Kidney epithelial cell (primary cell): ENCODE results near the gene RASAL2. TPM values are rescaled to one million over a fixed set of nuclear protein-coding genes. Genes with fewer than 3 reads are reported as not detected.
A peak's percentile ranks its signal among the peaks of the same experiment; 100 is the strongest.

Experiments
- DNase-seq: peaks from one replicate; pipeline ENCODE4 v3.0.0-alpha.2; 2010; ENCODE audit warnings: low read depth
- H3K27me3 ChIP-seq: 2 replicates; pipeline ENCODE4 v1.6.0; 2011; ENCODE audit warnings: low read length; ENCODE audit not compliant: control insufficient read depth, insufficient read depth
- H3K36me3 ChIP-seq: 2 replicates; pipeline ENCODE4 v1.5.1; 2011; ENCODE audit warnings: low read length; ENCODE audit not compliant: control insufficient read depth, insufficient read depth
- H3K4me3 ChIP-seq: 2 replicates; pipeline ENCODE4 v1.5.1; 2011; ENCODE audit warnings: low read depth, mild to moderate bottlenecking, control low read depth, low read length
- total RNA-seq: library from RNA; depleted of rRNA; stranded (reverse); fragments of >200 nt; gene quantifications from 2 replicates; pipeline ENCODE4 v1.2.3, GENCODE V29; 2015
- TF ChIP-seq, protein P1 (sequence below): IDR thresholded peaks from 2 replicates; pipeline ENCODE4 v1.5.1; 2011; ENCODE audit warnings: mild to moderate bottlenecking, moderate library complexity, low read length, control low read depth, inconsistent platforms; ENCODE audit not compliant: insufficient read depth, poor library complexity, severe bottlenecking

The RASAL2 gene
- total RNA-seq, 1 donor from 2014 or later, result 18.3 TPM

DNA sequence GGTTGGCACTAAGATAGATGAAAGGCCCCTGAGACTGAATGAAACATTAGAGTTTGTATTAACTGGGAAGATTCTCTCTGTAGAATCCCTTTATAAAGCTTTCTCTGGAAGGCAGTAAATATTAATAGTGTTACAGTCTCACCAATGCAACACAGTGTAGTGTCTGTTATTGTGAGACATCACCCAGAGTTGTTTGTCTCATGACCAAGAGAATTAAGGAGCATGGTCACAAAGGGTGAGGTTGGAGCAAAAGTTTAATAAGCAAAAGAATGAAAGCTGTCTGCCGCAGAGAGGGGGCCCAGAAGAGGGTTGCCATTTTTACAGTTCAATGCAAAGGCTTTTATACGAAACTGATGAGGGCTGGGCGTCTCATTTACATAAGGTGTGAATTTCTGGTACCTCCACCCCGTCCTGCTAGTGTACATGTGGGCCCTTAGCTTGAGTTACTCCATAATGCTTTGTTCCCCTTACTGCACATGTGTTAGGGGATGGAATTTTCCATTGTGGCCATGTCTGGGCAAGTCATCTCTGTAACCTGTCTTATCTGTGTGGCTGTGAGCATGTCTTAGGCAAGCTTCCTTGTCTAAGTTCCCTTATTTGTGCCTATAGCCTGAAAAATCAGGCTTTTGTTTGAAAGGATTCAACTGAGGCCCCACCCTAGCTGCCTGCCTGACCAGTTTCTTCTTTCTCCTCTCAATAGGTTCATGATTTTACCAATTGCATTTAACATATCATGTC lies 184.1 kb downstream of the RASAL2 start:
- no peak for DNase-seq
- Histone ChIP-seq H3K4me3 (no peak overlapping the region), H3K27me3 (no peaks in the 10 kb centered on the region), H3K36me3 (no peaks in the 10 kb centered on the region)
- TF ChIP-seq, protein P1, sequence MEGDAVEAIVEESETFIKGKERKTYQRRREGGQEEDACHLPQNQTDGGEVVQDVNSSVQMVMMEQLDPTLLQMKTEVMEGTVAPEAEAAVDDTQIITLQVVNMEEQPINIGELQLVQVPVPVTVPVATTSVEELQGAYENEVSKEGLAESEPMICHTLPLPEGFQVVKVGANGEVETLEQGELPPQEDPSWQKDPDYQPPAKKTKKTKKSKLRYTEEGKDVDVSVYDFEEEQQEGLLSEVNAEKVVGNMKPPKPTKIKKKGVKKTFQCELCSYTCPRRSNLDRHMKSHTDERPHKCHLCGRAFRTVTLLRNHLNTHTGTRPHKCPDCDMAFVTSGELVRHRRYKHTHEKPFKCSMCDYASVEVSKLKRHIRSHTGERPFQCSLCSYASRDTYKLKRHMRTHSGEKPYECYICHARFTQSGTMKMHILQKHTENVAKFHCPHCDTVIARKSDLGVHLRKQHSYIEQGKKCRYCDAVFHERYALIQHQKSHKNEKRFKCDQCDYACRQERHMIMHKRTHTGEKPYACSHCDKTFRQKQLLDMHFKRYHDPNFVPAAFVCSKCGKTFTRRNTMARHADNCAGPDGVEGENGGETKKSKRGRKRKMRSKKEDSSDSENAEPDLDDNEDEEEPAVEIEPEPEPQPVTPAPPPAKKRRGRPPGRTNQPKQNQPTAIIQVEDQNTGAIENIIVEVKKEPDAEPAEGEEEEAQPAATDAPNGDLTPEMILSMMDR, result no peak

DNA sequence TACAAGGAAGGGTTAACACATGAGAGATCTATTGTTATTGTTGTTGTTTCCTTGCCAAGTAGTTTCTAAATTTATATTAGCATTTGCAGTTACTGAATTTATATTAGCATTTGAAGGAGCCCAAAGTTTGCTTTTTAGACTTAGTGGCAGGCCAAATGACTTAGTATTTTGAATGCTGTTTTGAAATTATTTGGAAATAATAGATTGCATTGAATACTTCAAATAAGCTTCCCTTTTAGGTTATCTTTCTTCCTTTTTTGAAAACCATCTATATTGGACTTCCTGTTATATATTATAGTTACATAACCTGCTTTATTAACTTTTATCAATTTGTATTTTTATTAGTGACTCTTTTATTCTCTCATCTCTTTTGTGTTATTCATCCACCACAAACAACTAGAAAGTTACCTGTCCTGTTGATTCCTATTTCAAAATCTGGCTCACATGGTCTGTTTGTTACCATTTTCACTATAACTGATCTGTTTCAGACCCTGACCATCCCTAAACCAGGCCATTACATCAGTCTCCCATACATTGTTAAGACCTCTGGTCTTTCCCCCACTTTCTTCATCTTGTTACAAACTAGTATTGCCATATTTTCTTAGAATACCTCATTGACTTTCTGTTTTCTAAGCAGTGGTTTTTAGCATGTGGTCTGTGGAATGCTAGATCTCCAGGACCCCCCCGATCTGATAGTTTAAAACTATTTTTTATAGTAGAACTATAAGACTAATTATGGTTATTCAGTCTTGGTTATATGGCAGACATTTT lies 185.2 kb downstream of the RASAL2 start:
- no peak for DNase-seq
- TF ChIP-seq, protein P1, result no peak
- H3K27me3 ChIP-seq, result no peaks in the 10 kb centered on the region

DNA sequence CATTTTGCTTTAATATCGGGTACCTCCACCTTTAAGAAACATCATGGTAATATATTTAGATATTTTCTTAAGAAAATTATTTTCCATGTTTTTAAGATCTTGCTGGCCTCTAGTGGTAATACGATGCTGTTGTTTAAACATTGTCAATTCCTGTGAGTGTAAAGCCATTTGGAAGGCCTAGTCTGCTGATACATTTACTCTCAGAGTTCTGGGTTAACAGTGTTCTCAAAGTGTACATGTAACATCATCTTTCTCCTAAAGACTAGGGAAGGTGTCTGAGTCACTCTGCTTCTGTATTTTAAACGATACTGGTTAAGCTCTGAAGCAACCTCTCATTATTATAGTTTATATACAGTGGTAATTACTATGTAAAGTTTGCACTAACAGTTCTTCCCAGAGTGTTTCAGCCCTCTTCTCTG lies 189.1 kb downstream of the RASAL2 start:
- H3K27me3 ChIP-seq, result no peaks in the 10 kb centered on the region
- DNase-seq, result no peak
- H3K4me3 ChIP-seq, result no peak overlapping the region
- H3K36me3 ChIP-seq, result no peaks in the 10 kb centered on the region
- TF ChIP-seq, protein P1, result peak; percentile 43

More for the DNA sequence above, 185.2 kb downstream of the RASAL2 start:
- Histone ChIP-seq H3K36me3 (no peaks in the 10 kb centered on the region), H3K4me3 (no peak overlapping the region)

DNA sequence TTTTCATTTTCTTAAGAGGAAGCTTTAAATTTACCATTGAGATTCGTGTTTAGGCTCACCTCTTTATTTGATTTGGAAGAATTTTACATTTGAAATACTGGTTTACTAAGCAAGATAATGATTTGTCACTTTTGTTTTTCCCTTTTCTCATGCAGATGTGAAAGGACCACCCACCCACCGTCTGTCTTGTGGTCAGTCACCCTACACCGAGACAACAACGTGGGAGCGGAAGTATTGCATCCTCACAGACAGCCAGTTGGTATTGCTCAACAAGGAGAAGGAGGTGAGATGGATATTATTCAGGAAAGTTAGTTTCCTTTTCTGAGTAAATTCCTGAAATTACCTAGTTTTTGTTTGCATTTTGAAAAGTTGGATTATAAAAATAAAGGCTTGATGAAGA lies 189.5 kb downstream of the RASAL2 start:
- Histone ChIP-seq H3K36me3 (no peaks in the 10 kb centered on the region), H3K4me3 (no peak overlapping the region), H3K27me3 (no peaks in the 10 kb centered on the region)
- DNase-seq, result no peak
- TF ChIP-seq, protein P1, result no peak

DNA sequence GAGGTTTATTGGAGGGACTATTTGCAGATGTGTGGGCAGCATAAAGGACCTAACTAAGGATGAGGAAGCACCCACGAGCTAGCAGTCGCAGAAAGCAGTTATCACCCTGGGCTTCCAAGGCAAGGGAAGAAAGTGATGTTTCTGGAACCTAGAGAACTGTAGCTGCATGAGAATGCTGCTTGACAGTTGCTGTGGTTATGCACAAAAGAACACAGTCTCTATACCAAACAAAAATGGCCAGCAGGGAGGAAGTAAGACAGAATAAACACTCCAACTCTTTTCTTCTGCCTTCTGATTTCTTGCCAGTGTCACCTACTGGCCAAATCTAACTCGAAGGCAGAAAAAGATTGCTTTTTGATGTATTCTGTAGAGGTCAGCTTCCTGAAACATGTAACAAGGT lies 190.2 kb downstream of the RASAL2 start:
- no peak for DNase-seq
- Histone ChIP-seq H3K4me3 (no peak overlapping the region), H3K27me3 (no peaks in the 10 kb centered on the region), H3K36me3 (no peaks in the 10 kb centered on the region)
- TF ChIP-seq, protein P1, result no peak

DNA sequence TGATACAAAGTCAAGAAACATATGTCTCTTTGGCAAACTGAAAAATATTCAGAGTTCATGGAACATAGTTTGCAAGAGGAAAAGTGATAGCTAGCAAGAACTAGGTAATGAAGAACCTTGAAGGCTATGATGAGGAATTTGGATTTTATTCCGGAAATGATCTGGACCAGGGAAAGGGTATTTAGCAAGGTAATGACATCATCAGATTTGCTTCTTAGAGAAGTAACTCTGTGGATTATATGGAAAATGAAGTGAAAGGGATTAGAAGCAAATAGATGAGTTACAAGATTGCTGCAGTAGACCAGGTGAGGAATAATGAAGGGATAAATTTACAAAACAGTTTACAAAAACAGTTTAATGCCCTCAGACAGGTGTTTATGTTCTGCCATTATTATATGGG lies 197.3 kb downstream of the RASAL2 start:
- H3K36me3 ChIP-seq, result no peaks in the 10 kb centered on the region
- no peak overlapping the region for H3K4me3 ChIP-seq
- no peak for DNase-seq

More for the DNA sequence above, 197.3 kb downstream of the RASAL2 start:
- TF ChIP-seq, protein P1, result no peak
- H3K27me3 ChIP-seq, result no peaks in the 10 kb centered on the region
